ENCODE data around the gene MAP3K4.

The MAP3K4 gene

GRCh38 chr6:161138543-161139303 is 147.2 kb downstream of the MAP3K4 start:
- intact Hi-C loops (cut with DNase I) = no loop called here
- peak in 6 of 10 donors; percentile 39 to 90 (median 66) for DNase-seq

- intact Hi-C loops (cut with DNase I) = no loop called here
- peak in 1 of 10 donors; percentile 70 for DNase-seq
These were observed 147.8 kb downstream of the MAP3K4 start for GRCh38 chr6:161139304-161139765.

DNA sequence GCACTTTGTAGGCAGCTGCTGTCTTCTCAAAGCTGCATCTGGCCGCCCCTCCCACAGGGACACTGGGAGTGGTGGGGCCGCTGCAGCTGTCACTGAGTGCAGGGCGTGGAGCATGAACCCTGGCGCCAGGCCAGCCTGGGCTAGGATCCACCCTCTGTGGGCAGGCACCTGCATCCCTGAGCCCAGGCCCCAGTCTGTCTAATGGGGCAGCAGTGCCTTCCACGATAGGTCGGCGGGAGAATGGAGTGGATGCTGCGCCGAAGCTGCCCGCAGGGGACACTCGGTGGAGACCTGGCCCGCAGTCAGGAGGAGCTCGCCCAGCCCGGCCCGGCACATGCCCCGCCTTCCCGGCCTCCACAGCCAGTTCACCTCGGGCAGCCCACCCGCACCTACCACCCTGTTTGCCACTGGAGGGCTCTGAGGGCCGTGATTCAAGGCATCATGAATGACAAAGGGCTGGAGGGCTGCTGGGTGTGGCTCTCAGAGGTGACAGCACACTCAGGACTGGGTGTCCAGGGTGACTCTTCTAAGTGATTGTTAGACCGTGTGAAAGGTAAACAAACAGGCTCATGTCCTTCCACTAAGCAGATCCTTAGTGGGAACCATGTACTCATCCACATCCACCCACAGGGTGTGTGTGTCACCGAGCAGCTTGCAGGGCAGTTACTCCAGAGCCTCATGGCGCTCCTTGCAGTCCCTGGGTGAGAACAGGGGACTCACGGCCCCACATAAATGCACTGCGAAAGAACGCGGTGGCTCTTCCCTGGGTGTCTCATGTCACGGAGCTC is 148.4 kb downstream of the MAP3K4 start:
- intact Hi-C loops (cut with DNase I) = no loop called here
- DNase-seq = peak in 3 of 10 donors; percentile 74 to 90 (median 80)

- peak in 1 of 10 donors; percentile 74 for DNase-seq
- intact Hi-C loops (cut with DNase I) = no loop called here
These were observed 148.9 kb downstream of the MAP3K4 start for GRCh38 chr6:161140554-161140875.

DNA sequence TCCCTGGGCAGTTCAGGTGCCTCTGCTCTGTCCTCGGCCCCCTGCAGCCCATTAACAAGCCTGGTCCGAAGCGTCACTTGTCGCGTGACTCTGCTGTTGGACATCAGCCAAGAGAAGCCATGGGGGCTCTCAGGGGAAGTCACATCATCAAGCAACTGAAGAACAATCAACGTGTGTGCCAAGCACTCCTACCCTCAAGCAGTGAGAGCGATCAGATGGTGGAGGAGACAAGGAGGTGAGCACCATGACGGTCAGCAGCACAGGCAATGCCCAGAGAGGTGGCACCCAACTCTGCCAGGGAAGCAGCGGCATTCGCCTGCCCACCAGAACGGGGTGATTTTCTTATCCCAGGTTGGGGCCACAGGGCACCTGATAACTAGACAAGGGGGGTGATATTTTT is 149.6 kb downstream of the MAP3K4 start:
- intact Hi-C loops (cut with DNase I) = no loop called here
- peak in 1 of 10 donors; percentile 76 for DNase-seq

DNA sequence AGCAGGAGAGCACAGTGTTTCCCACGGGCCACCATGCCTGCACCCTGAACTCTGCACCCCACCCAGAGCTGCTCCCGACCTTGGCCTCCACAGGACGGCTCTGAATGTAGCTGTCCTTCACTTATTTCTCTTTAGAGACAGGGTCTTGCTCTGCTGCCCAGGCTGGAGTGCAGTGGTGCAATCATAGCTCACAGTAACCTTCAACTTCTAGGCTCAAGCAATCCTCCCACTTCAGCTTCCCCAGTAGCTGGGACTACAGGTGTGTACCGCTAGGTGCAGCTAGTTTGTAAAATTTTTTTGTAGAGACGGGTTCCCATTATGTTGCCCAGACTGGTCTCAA is 151.4 kb downstream of the MAP3K4 start:
- intact Hi-C loops (cut with DNase I) = no loop called here

DNA sequence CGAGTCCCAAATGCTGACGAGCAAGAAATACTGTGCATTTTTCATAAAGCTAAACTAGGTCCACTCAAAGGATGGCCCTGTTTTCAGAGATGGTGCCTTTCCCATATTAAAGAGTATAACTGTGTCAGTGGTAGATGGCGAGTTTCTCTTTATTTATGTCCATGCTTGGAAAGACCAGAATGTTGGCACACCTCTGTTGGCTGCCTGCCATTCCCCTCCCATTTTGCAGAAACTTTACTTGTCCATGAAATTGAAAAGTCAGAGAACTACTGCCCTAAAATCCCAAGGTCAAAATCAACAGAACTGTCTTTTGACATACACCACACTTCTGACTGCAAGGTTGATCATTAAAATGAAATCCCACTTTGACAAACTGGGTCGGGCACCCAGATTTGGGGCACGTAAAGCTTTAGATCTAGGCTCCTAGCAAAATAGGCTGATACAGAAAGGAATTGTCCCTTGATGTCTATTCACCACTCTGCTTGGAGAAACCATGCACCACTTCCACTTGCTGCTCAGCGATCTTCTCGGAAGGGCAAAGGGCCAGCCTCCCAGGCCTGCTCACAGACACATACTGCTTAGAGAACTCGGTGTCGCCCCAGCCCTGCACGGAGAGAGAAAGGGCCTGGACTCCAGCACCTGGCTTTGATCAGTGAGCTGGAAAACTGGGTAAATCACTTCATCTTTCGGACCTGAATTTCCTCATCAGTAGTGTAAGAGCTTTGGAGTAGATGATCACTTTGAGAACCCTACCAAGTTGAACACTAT is 152.3 kb downstream of the MAP3K4 start:
- intact Hi-C loops (cut with DNase I) = no loop called here
- no peak for DNase-seq

More for the DNA sequence above, 151.4 kb downstream of the MAP3K4 start:
- DNase-seq = no peak

DNA sequence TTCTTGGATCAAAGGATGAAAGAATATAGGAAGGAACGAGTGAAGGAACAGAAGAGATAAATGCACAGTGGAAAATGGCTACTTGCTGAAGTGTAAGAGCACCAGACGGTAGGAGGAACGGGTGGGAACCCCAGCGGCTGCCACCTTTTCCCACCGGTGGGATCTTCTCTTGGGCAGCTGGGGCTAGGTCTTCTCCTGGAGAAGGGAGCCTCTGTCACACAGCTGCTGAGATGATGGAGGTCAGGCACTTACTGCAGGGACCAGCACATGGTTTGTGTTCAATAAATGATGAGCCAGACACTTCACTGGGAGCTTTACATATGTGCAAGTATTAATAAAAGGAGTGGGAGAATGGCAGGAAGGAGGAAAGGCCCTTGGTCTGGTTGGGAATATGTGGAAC is 158.6 kb downstream of the MAP3K4 start:
- no peak for DNase-seq
- intact Hi-C loops (cut with DNase I) = loop anchor here (5.0 kb wide), 1 partner anchor 222 kb away; no protein-coding TSS in a partner anchor

- peak in 1 of 10 donors; percentile 82 for DNase-seq
- intact Hi-C loops (cut with DNase I) = loop anchor here (5.0 kb wide), 1 partner anchor 222 kb away; no protein-coding TSS in a partner anchor
These were observed 159.0 kb downstream of the MAP3K4 start for GRCh38 chr6:161150566-161150965.

DNA sequence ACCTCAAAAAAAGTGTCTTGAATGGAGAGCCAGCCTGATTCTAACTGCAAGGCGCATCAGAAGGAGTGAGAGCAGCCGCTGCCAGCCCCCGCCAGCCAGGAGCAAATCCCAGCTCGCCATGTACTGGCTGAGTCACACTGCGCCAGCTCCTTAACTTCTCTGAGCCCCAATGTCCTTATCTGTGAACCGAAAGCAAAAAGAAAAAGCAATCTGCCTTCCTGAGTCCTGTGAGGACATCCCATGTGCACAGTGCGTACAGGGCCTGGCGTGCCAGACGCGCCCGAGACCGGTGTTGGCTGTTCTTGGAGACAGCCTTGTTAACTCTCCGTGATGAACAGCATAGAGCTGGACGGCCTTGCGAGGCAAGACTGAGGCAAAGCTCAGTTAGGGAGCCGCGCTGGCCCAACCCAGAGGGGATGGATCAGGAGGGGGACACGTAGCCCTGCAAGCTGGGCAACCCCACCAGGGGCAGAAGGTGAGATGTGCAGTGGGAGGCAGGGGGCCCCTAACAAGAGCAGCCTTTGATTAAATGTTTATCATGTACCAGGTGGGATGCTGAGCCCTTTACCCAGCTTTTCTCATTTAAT is 159.6 kb downstream of the MAP3K4 start:
- intact Hi-C loops (cut with DNase I) = loop anchor here (5.0 kb wide), 1 partner anchor 221 kb away; no protein-coding TSS in a partner anchor
- peak in 6 of 10 donors; percentile 38 to 95 (median 72) for DNase-seq

GRCh38 chr6:161151660-161152526 is 160.3 kb downstream of the MAP3K4 start:
- intact Hi-C loops (cut with DNase I) = loop anchor here (5.0 kb wide), 1 partner anchor 220 kb away; no protein-coding TSS in a partner anchor
- DNase-seq = no peak

DNA sequence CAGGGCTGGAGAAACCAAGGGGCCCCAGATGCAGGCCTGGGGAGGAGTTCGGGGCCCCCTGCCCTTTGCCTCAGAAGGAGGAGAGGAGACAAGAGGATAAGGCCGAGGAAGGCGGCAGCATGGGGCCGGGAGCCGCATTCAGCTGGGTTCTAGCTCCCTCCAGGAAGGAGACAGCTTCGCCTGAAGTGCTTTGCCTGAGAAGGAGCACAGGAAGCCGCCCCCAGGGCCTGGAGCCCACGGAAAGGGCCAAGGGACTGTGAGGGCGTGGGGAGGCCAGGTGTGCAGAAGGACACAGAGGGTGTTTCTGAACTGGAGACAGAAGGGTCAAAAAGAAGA is 160.9 kb downstream of the MAP3K4 start:
- intact Hi-C loops (cut with DNase I) = loop anchor here (5.0 kb wide), 1 partner anchor 220 kb away; no protein-coding TSS in a partner anchor
- DNase-seq = no peak

DNA sequence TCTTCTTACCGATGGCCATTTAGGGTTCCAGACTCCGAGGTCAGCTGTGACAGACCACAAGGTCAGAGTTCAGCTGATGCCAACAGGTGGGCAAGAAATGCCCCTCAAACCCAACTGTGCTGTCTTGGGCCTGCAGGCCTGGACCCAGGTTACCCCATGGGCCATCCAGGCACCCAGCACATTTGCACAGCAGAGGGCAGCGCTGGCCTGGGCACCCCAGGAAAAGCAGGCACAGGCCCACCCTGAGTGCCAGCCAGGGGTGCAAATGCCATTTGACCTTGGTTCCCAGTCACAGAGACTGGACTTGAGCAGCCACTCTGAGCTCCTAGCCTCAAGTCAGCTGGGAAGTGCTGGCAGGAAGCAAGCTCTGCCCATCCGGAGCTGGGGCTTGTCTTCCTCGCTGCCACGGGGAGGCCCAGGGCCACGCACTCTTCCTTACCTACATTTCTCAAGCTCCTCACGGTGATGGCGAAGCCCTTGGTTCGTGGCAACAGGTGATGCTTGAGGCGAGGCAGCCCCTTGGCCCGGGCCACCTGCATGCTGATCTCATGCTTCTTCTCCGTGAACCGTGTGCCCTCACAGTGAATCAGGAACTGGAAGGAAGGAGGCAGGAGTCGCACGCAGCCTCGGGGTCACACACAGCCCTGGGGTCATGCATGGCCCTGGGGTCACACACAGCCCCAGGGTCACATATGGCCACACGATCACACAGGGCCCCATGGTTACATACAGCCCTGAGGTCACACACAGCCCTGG is 161.5 kb downstream of the MAP3K4 start:
- intact Hi-C loops (cut with DNase I) = loop anchor here (5.0 kb wide), 1 partner anchor 219 kb away; no protein-coding TSS in a partner anchor
- peak in 4 of 10 donors; percentile 5 to 89 (median 70) for DNase-seq

GRCh38 chr6:161153725-161154124 is 162.2 kb downstream of the MAP3K4 start:
- DNase-seq = peak in 2 of 10 donors; percentile 4 to 73
- intact Hi-C loops (cut with DNase I) = loop anchor here (5.0 kb wide), 1 partner anchor 219 kb away; no protein-coding TSS in a partner anchor

- DNase-seq = peak in 3 of 10 donors; percentile 7 to 71 (median 35)
- intact Hi-C loops (cut with DNase I) = loop anchor here (5.0 kb wide), 1 partner anchor 217 kb away; no protein-coding TSS in a partner anchor
These were observed 163.3 kb downstream of the MAP3K4 start for GRCh38 chr6:161154796-161155335.

DNA sequence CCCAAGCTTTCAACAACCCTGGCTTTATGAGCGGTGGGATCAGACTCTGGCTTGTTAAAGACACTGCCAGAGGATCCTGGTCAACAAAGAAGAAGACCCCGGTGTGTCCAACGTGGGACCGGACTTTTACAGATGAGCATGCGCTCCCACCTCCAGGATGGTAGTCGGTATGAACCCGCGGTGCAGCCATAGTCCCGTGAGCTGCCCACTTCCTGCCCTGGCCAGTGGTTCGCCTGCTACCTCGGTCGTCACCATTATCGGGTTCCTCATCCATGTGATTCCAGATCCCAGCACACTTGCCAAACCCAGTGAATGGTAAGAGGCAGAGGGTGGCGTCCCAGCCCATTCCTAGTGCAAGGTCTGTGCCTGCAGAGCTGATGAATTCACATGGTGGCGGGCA is 169.6 kb downstream of the MAP3K4 start:
- DNase-seq = peak in 2 of 10 donors; percentile 6 to 12
- intact Hi-C loops (cut with DNase I) = no loop called here

DNA sequence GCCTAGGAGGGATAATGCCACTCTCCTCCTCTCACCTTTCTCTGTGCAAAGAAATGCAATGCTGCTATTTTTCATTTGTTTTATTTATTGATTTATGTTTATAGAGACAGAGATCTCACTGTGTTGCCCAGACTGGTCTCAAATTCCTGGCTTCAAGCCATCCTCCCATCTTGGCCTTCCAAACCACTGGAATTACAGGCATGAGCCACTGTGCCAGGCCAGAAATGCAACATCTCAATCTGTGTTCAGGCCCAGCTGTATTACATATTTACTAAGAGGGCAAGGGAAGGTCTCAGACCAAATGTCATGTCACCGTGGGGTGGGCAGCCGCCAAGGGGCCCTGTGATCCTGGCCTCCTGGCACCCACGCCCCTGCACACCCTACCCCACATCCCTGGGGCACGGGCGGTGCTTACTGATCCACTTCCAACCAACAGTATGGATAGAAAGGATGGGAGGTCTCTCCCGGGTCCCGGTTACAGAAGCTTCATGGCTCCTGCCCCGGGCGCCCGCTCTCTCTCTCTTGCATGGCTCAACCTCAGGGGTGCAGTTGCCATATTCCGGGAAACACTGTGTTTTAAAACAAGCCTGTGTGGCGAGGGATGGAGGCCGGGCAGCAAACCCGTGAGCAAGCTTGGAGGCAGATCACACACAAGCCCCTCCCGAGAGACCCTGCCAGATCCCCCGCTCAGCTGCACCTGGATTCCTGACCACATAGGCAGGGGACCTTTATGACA is 170.5 kb downstream of the MAP3K4 start:
- intact Hi-C loops (cut with DNase I) = no loop called here
- DNase-seq = peak in 2 of 10 donors; percentile 10 to 12
